NOMO-1 treated with DMSO at 0.1 percent for 48 hours (cell line): ENCODE measurements around the gene RFX1.
A peak's percentile ranks its signal among the peaks of the same experiment; 100 is the strongest.
"Not testable (repeated sequence)": the region's sequence is repeated elsewhere in the genome, so short reads cannot be mapped to it uniquely, and the experiment has no call there.

ENCODE experiments used
- DNase-seq: peaks from one replicate; lab custom pipeline; 2025; ENCODE audit not compliant: unreplicated experiment; lab: John Stamatoyannopoulos, UW

The RFX1 gene

DNA sequence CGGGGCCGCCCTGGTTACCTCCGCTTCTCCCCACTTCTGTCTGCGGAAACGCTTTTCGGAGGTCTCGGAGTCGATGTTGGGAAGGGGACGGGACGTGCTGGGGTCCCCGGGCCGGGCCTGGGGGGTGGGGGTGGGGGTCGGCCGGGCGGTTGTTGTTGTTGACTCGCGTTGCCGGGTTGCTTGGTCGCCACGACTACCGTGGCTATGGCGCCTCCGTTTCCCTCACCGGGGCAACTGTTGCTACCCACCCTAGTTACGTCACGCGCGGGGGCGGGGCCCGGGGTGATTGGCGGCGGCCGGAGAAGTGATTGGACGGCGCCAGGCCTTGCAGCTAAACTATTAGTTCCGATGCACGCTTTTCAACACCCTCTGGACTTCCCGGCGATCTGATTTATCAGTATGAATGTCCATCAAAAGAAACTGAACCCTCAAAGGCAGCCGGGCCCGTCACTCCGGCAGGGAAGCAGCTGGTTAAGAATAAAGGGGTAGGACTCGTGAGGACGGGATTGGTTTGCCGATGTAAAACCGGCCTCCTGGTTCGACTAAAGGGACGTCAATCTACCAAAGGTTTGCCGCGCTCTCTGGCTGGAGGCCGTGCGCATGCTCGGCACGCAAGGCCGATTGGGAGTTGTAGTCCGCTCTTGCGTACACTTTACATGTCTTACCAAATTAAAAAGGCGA, at the start of gene RFX1:
RFX1 (minus strand) TSS at position 236 of the 681 bp plus-strand sequence. CDS start 12,477 bp downstream, outside the sequence.
- peak; percentile 100 for DNase-seq

- no peak for DNase-seq
Observed at GRCh38 chr19:14055396-14055795, 49.3 kb upstream of the RFX1 start.

DNA sequence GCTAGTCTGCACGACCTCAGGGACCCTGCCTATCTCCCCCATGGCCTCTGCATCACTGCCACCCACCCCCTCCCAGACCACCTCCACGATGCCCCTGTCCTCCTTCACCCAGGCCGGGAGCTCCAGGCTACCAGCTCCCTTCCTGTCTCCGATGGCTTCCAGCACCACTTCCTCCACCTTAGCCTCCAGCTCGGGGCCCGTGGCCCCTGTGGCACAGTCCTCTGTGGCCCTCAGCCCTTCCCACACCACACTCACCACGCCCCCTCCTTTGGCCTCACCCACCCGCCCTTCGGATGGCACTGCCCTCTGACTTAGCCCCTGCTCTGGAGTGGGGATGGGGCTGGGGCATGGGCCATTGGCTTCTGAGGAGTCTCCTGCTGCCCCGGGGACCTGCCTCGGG, 48.6 kb upstream of the RFX1 start:
- no peak for DNase-seq

DNA sequence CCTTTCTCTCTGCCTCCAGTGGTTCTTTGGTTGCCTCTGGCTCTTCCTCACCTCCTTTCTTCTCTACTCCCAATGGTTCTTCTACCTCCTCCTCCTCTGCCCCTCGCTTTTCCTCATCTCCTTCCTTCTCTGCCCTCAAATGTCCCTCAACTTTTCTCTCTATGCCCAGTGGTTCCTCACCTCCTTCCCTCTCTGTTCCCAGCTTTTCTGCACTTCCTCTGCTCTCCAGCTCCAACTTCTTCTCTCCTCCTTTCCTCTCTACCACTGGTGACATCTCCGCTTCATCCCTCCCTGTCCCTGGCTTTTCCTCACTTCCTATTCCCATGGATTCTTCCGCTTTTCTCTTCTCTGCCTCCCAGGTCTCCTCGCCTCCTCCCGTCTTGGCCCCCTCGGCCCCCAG, 48.0 kb upstream of the RFX1 start:
- DNase-seq = no peak

DNA sequence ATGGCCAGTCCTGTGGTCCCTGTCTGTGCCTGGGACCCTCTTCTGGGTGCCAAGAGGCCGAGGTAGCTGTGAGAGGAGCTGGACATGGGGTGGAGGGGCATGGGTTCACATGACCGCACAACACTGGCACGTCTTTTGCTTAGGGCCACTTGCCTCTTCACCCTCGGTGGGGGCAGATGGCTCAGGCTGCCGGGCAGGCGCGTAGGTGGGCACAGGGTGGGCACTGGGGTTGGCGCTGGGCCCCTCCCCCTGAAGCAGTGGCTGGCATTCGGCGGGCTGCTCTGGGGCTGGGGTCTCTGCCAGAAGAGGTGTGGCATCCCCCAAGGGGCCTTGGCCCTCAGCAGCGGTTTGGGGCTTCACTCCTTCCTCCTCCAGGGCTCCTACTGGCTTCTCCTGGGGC, 47.4 kb upstream of the RFX1 start:
- DNase-seq = no peak

GRCh38 chr19:14053032-14053431, 46.9 kb upstream of the RFX1 start:
- no peak for DNase-seq

GRCh38 chr19:14052470-14052869, 46.4 kb upstream of the RFX1 start:
- no peak for DNase-seq

DNA sequence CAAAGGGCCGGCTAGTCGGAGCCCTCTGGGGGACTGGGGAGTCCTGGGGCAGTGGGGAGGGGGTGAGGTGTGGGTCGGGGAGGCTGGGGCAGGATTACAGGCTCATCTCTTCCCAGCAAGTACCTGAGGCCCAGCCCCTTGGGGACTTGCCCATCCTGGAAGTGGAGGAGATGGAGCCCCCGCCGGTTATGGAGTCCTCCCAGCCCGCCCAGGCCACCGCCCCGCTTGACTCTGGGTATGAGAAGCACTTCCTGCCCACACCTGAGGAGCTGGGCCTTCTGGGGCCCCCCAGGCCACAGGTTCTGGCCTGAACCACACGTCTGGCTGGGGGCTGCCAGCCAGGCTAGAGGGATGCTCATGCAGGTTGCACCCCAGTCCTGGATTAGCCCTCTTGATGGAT, 45.9 kb upstream of the RFX1 start:
- DNase-seq = no peak

- not testable (repeated sequence) for DNase-seq
Observed at GRCh38 chr19:14050961-14051360, 44.8 kb upstream of the RFX1 start.

- no peak for DNase-seq
Observed at GRCh38 chr19:14050512-14050911, 44.4 kb upstream of the RFX1 start.

- peak; percentile 46 for DNase-seq
Observed at GRCh38 chr19:14048443-14049153, 42.5 kb upstream of the RFX1 start.

- not testable (repeated sequence) for DNase-seq
Observed at GRCh38 chr19:14047866-14048265, 41.7 kb upstream of the RFX1 start.

- DNase-seq = peak; percentile 37
Observed at GRCh38 chr19:14042659-14043608, 36.8 kb upstream of the RFX1 start.

- DNase-seq = no peak
Observed at GRCh38 chr19:14039181-14039580, 33.1 kb upstream of the RFX1 start.

DNA sequence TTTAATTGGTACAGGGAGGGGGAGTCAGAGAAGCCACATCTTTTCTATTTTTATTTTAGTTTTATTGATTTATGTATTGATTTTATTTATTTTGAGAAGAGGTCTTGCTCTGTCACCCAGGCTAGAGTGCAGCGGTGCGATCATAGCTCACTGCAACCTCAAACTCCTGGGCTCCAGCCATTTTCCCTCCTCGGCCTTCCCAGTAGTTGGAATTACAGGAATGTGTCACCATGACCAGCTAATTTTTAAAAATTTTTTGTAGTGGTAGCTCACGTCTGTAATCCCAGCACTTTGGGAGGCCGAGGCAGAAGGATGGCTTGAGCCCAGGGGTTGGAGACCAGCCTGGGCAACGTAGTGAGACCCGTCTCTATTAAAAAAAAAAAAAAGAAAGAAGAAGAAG, 29.6 kb upstream of the RFX1 start:
- DNase-seq = no peak

GRCh38 chr19:14035159-14035558, 29.0 kb upstream of the RFX1 start:
- not testable (repeated sequence) for DNase-seq

- DNase-seq = no peak
Observed at GRCh38 chr19:14033946-14034345, 27.8 kb upstream of the RFX1 start.

GRCh38 chr19:14031719-14032480, 25.8 kb upstream of the RFX1 start, which contains the start of gene IL27RA:
IL27RA (plus strand) TSS chr19:14031762; CDS start chr19:14031873, 111 bp downstream.
- DNase-seq = peak; percentile 70

DNA sequence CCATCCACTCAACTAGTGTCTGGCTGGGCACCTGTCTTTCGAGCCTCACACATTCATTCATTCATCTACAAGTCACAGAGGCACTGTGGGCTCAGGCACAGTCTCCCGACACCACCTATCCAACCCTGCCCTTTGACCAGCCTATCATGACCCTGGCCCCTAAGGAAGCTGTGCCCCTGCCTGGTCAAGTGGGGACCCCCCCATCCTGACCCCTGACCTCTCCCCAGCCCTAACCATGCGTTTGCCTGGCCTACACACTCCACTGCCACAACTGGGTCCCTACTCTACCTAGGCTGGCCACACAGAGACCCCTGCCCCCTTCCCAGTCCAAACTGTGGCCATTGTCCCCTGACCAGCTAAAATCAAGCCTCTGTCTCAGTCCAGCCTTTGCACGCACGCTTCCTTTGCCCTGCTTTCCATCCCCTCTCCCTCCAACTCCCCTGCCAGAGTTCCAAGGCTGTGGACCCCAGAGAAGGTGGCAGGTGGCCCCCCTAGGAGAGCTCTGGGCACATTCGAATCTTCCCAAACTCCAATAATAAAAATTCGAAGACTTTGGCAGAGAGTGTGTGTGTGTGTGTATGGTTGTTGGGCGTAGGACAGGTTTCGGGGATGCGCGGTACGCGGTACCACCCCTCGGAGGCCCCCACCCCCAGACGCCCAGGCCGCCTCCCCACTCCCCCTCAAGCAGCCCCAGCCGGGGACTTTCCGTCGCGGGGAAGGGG, 25.0 kb upstream of the RFX1 start:
- DNase-seq = no peak

DNA sequence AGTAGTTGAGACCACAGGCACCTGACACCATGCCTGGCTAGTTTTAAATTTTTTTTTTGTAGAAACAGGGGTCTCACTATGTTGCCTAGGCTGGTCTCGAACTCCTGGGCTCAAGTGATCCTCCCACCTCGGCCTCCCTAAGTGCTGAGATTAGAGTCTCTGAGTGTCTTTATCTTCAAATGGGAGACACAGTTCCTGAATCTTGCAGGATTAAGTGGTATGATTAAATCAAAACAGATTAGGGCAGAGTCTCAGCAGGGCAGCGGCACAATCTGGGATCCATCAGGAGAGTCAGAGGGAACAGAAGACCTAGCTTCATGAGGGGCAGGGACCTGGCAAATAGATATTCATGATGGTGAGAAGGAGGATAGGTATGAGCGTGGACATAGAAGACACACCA, 22.8 kb upstream of the RFX1 start:
- no peak for DNase-seq
